ENCODE results near the gene ARHGEF25.

GRCh38 chr12:57590479-57590863, 20.8 kb upstream of the ARHGEF25 start:
- no peak for TF ChIP-seq CTCF (conservative IDR thresholded peaks at IDR 0.05; ENCODE audit: low read depth, low read length)
- no peak for TF ChIP-seq EZH2 (IDR thresholded peaks at IDR 0.05; ENCODE audit: borderline replicate concordance, low read depth, low read length, poor library complexity, severe bottlenecking)
